HEK293T (cell line): Measurements from ENCODE around the gene BORCS5.

Experiments
- CTCF ChIA-PET: fragments of 350-600 bp; formaldehyde crosslinking; extraction: SDS; loops from one replicate; lab custom pipeline; 2021; ENCODE audit warnings: antibody characterized with exemption, inconsistent platforms; lab: Yijun Ruan, JAX
- POLR2A ChIA-PET: fragments of 350-600 bp; formaldehyde crosslinking; extraction: SDS; loops from one replicate; lab custom pipeline; 2020; ENCODE audit warnings: antibody characterized with exemption, inconsistent platforms; lab: Yijun Ruan, JAX
- DNase-seq: peaks from one replicate; pipeline ENCODE4 v3.0.0; 2012; ENCODE audit warnings: mixed read lengths; ENCODE audit errors: extremely low spot score
- ARNT ChIP-seq: fragments of 450-650 bp; IDR thresholded peaks from 2 replicates; pipeline ENCODE4 v1.6.1; 2017; ENCODE audit warnings: mild to moderate bottlenecking
- BHLHE40 ChIP-seq: fragments of 450-650 bp; IDR thresholded peaks from 2 replicates; pipeline ENCODE4 v1.6.1; 2016; ENCODE audit warnings: mild to moderate bottlenecking, moderate library complexity, borderline replicate concordance
- CTBP1 ChIP-seq: fragments of 450-650 bp; IDR thresholded peaks from 2 replicates; pipeline ENCODE4 v1.6.1; 2016; ENCODE audit warnings: borderline replicate concordance
- ELF4 ChIP-seq: fragments of 450-650 bp; IDR thresholded peaks from 2 replicates; pipeline ENCODE4 v1.6.1; 2017; ENCODE audit warnings: antibody characterized with exemption
- FOXA1 ChIP-seq: fragments of 450-650 bp; IDR thresholded peaks from 2 replicates; pipeline ENCODE4 v1.6.1; 2016; ENCODE audit warnings: mild to moderate bottlenecking
- FOXK2 ChIP-seq: fragments of 450-650 bp; IDR thresholded peaks from 2 replicates; pipeline ENCODE4 v1.6.1; 2016; ENCODE audit warnings: mild to moderate bottlenecking
- FOXM1 ChIP-seq: fragments of 450-650 bp; IDR thresholded peaks from 2 replicates; pipeline ENCODE4 v1.6.1; 2017; ENCODE audit warnings: mild to moderate bottlenecking, borderline replicate concordance
- HDGF ChIP-seq: fragments of 450-650 bp; IDR thresholded peaks from 2 replicates; pipeline ENCODE4 v1.6.1; 2017; ENCODE audit warnings: antibody characterized with exemption, borderline replicate concordance
- L3MBTL2 ChIP-seq: fragments of 450-650 bp; conservative IDR thresholded peaks from 2 replicates; pipeline ENCODE4 v1.6.1; 2016; ENCODE audit warnings: mild to moderate bottlenecking
- LEF1 ChIP-seq: fragments of 450-650 bp; IDR thresholded peaks from 2 replicates; pipeline ENCODE4 v1.6.1; 2017; ENCODE audit warnings: mild to moderate bottlenecking, borderline replicate concordance
- NFRKB ChIP-seq: fragments of 450-650 bp; IDR thresholded peaks from 2 replicates; pipeline ENCODE4 v1.6.1; 2016; ENCODE audit warnings: mild to moderate bottlenecking, moderate library complexity
- PKNOX1 ChIP-seq: fragments of 450-650 bp; IDR thresholded peaks from 2 replicates; pipeline ENCODE4 v1.6.1; 2016
- SP1 ChIP-seq: fragments of 450-650 bp; IDR thresholded peaks from 2 replicates; pipeline ENCODE4 v1.6.1; 2017
- SUZ12 ChIP-seq: fragments of 450-650 bp; IDR thresholded peaks from 2 replicates; pipeline ENCODE4 v1.6.1; 2016; ENCODE audit warnings: mild to moderate bottlenecking
- TARDBP ChIP-seq: fragments of 450-650 bp; IDR thresholded peaks from 2 replicates; pipeline ENCODE4 v1.6.1; 2016
- ZNF384 ChIP-seq: fragments of 450-650 bp; IDR thresholded peaks from 2 replicates; pipeline ENCODE4 v1.6.1; 2016

Gene BORCS5

GRCh38 chr12:12397184-12397583 is 40.3 kb downstream of the BORCS5 start:
- ChIA-PET POLR2A (no interaction called here), CTCF (interaction anchor here (0.6 to 1.9 kb wide), 3 partner anchors 9 to 340 kb away, joined by 3 to 6 read pairs (median 4); no protein-coding TSS in a partner anchor)
- no peak for DNase-seq
- no peak for TF ChIP-seq TARDBP
- TF ChIP-seq ARNT = no peak
- TF ChIP-seq SUZ12 = no peak

- ChIA-PET CTCF (interaction anchor here (1.1 to 1.9 kb wide), 4 partner anchors 8 to 339 kb away, joined by 3 to 8 read pairs (median 4); no protein-coding TSS in a partner anchor), POLR2A (interaction anchor here (0.9 to 1.0 kb wide), 3 partner anchors 41 to 321 kb away, joined by 3 to 7 read pairs (median 5); partner anchors contain the start of genes BORCS5 and CREBL2)
- TF ChIP-seq ZNF384 (no peak), ARNT (no peak), HDGF (no peak), ELF4 (no peak), SP1 (no peak), SUZ12 (no peak), LEF1 (no peak), TARDBP (no peak), FOXA1 (no peak), NFRKB (no peak), CTBP1 (no peak)
- no peak for DNase-seq
These were observed 41.4 kb downstream of the BORCS5 start for GRCh38 chr12:12398026-12398859.

- no peak for DNase-seq
- ChIA-PET CTCF (interaction anchor here (1.1 to 1.9 kb wide), 2 partner anchors 102 to 338 kb away, joined by 3 to 6 read pairs; no protein-coding TSS in a partner anchor), POLR2A (no interaction called here)
- no peak for TF ChIP-seq FOXA1
- no peak for TF ChIP-seq NFRKB
- no peak for TF ChIP-seq SP1
- TF ChIP-seq ZNF384 = no peak
- no peak for TF ChIP-seq LEF1
- TF ChIP-seq SUZ12 = no peak
- no peak for TF ChIP-seq FOXK2
- no peak for TF ChIP-seq L3MBTL2
- no peak for TF ChIP-seq HDGF
- no peak for TF ChIP-seq FOXM1
- no peak for TF ChIP-seq TARDBP
- no peak for TF ChIP-seq CTBP1
- no peak for TF ChIP-seq PKNOX1
- TF ChIP-seq ARNT = no peak
These were observed 42.3 kb downstream of the BORCS5 start for GRCh38 chr12:12399161-12399560.

- ChIA-PET POLR2A (no interaction called here), CTCF (interaction anchor here (0.5 to 1.1 kb wide), 3 partner anchors 103 to 519 kb away, joined by 3 read pairs; no protein-coding TSS in a partner anchor)
- no peak for DNase-seq
- TF ChIP-seq SUZ12 = no peak
- TF ChIP-seq FOXA1 = no peak
- TF ChIP-seq BHLHE40 = no peak
- no peak for TF ChIP-seq FOXK2
- TF ChIP-seq SP1 = no peak
- no peak for TF ChIP-seq TARDBP
- no peak for TF ChIP-seq ZNF384
- no peak for TF ChIP-seq LEF1
- TF ChIP-seq L3MBTL2 = no peak
- TF ChIP-seq ELF4 = no peak
- TF ChIP-seq NFRKB = no peak
- TF ChIP-seq PKNOX1 = no peak
- TF ChIP-seq CTBP1 = no peak
- TF ChIP-seq FOXM1 = no peak
- TF ChIP-seq ARNT = no peak
- TF ChIP-seq HDGF = no peak
These were observed 43.0 kb downstream of the BORCS5 start for GRCh38 chr12:12399776-12400305.

GRCh38 chr12:12400793-12401192 is 43.9 kb downstream of the BORCS5 start:
- CTCF ChIA-PET = interaction anchor here (0.6 kb wide), 1 partner anchor 172 kb away, joined by 4 read pairs; no protein-coding TSS in a partner anchor
- POLR2A ChIA-PET = no interaction called here
- no peak for DNase-seq
- TF ChIP-seq CTBP1 (no peak), NFRKB (no peak), ARNT (no peak), LEF1 (no peak), FOXM1 (no peak), PKNOX1 (no peak), TARDBP (no peak), ELF4 (no peak), FOXK2 (no peak), FOXA1 (no peak), BHLHE40 (no peak)
